Activated CD4-positive, alpha-beta T cell treated with anti-CD3 and anti-CD28 coated beads, Interleukin-2, amount 50 U/mL, for 4 hours (primary cell): ENCODE results near the gene KCTD18.

Source experiments
- DNase-seq, 2 experiments: peaks; one replicate each; pipeline ENCODE4 v3.0.0-alpha.2; 2020

KCTD18 gene

GRCh38 chr2:200483729-200484198, 26.1 kb downstream of the KCTD18 start:
- no peak for DNase-seq

GRCh38 chr2:200482194-200482593, 27.7 kb downstream of the KCTD18 start:
- DNase-seq = no peak

- no peak for DNase-seq
Observed at GRCh38 chr2:200479692-200480265, 30.1 kb downstream of the KCTD18 start.

GRCh38 chr2:200477667-200478131, 32.2 kb downstream of the KCTD18 start:
- DNase-seq = no peak

GRCh38 chr2:200476836-200477235, 33.0 kb downstream of the KCTD18 start:
- DNase-seq = no peak

- no peak for DNase-seq
Observed at GRCh38 chr2:200475795-200476194, 34.1 kb downstream of the KCTD18 start.

- no peak for DNase-seq
Observed at GRCh38 chr2:200472853-200473464, 36.9 kb downstream of the KCTD18 start.

GRCh38 chr2:200471928-200472645, 37.8 kb downstream of the KCTD18 start:
- no peak for DNase-seq

- DNase-seq = peak; percentile 23 to 43
Observed at GRCh38 chr2:200471324-200471848, 38.5 kb downstream of the KCTD18 start.

GRCh38 chr2:200470230-200470629, 39.6 kb downstream of the KCTD18 start:
- DNase-seq = no peak

- DNase-seq = no peak
Observed at GRCh38 chr2:200469708-200470211, 40.1 kb downstream of the KCTD18 start.

GRCh38 chr2:200467806-200468681, 41.8 kb downstream of the KCTD18 start:
- peak in 1 of 2 experiments; percentile 6 for DNase-seq

GRCh38 chr2:200466425-200467418, 43.1 kb downstream of the KCTD18 start:
- DNase-seq = peak; percentile 24 to 42

- DNase-seq = no peak
Observed at GRCh38 chr2:200463452-200463851, 46.4 kb downstream of the KCTD18 start.

- no peak for DNase-seq
Observed at GRCh38 chr2:200461846-200462710, 47.8 kb downstream of the KCTD18 start.

- no peak for DNase-seq
Observed at GRCh38 chr2:200459101-200459500, 50.8 kb downstream of the KCTD18 start.

GRCh38 chr2:200456567-200456966, 53.3 kb downstream of the KCTD18 start:
- no peak for DNase-seq

GRCh38 chr2:200455958-200456421, 53.9 kb downstream of the KCTD18 start:
- no peak for DNase-seq

- DNase-seq = no peak
Observed at GRCh38 chr2:200454927-200455801, 54.7 kb downstream of the KCTD18 start.
